ENCODE data around the gene UBE2E2.

- no peak for TF ChIP-seq POLR2A (IDR thresholded peaks at IDR 0.05; ENCODE audit: insufficient read depth in 1 of 2, low read depth in 2 of 2, low read length in 2 of 2)
- no peak for TF ChIP-seq FOXP4 (CRISPR knock-in tag; IDR thresholded peaks at IDR 0.05)
- no peak for TF ChIP-seq ZNF792 (CRISPR knock-in tag; IDR thresholded peaks at IDR 0.05)
- no peak for TF ChIP-seq ZFP41 (CRISPR knock-in tag; IDR thresholded peaks at IDR 0.05; ENCODE audit: borderline replicate concordance)
- TF ChIP-seq AKNA (CRISPR knock-in tag; IDR thresholded peaks at IDR 0.05; ENCODE audit: borderline replicate concordance): no peak
- TF ChIP-seq, protein P1, sequence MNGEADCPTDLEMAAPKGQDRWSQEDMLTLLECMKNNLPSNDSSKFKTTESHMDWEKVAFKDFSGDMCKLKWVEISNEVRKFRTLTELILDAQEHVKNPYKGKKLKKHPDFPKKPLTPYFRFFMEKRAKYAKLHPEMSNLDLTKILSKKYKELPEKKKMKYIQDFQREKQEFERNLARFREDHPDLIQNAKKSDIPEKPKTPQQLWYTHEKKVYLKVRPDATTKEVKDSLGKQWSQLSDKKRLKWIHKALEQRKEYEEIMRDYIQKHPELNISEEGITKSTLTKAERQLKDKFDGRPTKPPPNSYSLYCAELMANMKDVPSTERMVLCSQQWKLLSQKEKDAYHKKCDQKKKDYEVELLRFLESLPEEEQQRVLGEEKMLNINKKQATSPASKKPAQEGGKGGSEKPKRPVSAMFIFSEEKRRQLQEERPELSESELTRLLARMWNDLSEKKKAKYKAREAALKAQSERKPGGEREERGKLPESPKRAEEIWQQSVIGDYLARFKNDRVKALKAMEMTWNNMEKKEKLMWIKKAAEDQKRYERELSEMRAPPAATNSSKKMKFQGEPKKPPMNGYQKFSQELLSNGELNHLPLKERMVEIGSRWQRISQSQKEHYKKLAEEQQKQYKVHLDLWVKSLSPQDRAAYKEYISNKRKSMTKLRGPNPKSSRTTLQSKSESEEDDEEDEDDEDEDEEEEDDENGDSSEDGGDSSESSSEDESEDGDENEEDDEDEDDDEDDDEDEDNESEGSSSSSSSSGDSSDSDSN (CRISPR knock-in tag; IDR thresholded peaks at IDR 0.05): no peak
- no peak for TF ChIP-seq ZNF550 (CRISPR knock-in tag; IDR thresholded peaks at IDR 0.05; ENCODE audit: borderline replicate concordance)
- TF ChIP-seq, protein P2, sequence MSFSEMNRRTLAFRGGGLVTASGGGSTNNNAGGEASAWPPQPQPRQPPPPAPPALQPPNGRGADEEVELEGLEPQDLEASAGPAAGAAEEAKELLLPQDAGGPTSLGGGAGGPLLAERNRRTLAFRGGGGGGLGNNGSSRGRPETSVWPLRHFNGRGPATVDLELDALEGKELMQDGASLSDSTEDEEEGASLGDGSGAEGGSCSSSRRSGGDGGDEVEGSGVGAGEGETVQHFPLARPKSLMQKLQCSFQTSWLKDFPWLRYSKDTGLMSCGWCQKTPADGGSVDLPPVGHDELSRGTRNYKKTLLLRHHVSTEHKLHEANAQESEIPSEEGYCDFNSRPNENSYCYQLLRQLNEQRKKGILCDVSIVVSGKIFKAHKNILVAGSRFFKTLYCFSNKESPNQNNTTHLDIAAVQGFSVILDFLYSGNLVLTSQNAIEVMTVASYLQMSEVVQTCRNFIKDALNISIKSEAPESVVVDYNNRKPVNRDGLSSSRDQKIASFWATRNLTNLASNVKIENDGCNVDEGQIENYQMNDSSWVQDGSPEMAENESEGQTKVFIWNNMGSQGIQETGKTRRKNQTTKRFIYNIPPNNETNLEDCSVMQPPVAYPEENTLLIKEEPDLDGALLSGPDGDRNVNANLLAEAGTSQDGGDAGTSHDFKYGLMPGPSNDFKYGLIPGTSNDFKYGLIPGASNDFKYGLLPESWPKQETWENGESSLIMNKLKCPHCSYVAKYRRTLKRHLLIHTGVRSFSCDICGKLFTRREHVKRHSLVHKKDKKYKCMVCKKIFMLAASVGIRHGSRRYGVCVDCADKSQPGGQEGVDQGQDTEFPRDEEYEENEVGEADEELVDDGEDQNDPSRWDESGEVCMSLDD (CRISPR knock-in tag; IDR thresholded peaks at IDR 0.05; ENCODE audit: borderline replicate concordance): no peak
- TF ChIP-seq CEBPB (IDR thresholded peaks at IDR 0.05; ENCODE audit: borderline replicate concordance, low read depth, low read length): no peak
- no peak for TF ChIP-seq E2F2 (CRISPR knock-in tag; IDR thresholded peaks at IDR 0.05; ENCODE audit: borderline replicate concordance)
- TF ChIP-seq ZNF34 (CRISPR knock-in tag; IDR thresholded peaks at IDR 0.05; ENCODE audit: borderline replicate concordance): no peak
These were observed 43.5 kb downstream of the UBE2E2 start for GRCh38 chr3:23246651-23247050.

All from HepG2 (cell line).